HepG2 (cell line): ENCODE data around the gene SLIT1.

Experiments
- HMG20A ChIP-seq: IDR thresholded peaks from 2 replicates; pipeline ENCODE4 v1.6.1; 2016; ENCODE audit warnings: borderline replicate concordance
- HOXA7 ChIP-seq: sonication (generic); formaldehyde crosslinking; IDR thresholded peaks from 2 replicates; pipeline ENCODE4 v1.8.1; 2022; ENCODE audit warnings: mild to moderate bottlenecking, missing genetic modification reagents, moderate library complexity
- KAT7 ChIP-seq: IDR thresholded peaks from 2 replicates; pipeline ENCODE4 v1.6.1; 2018; ENCODE audit warnings: borderline replicate concordance, missing compliant biosample characterization
- KDM5A ChIP-seq: fragments of 200-600 bp; sonication (generic); IDR thresholded peaks from 2 replicates; pipeline ENCODE4 v1.7.0; 2018; ENCODE audit warnings: antibody characterized with exemption, mild to moderate bottlenecking, low read length, borderline replicate concordance
- NFE2 ChIP-seq: sonication (generic); formaldehyde crosslinking; IDR thresholded peaks from 2 replicates; pipeline ENCODE4 v1.4.0; 2020; ENCODE audit warnings: missing genetic modification reagents
- POLR2A ChIP-seq, 2 experiments: IDR thresholded peaks; 2 replicates each; pipeline ENCODE4 v1.6.1; 2011; ENCODE audit warnings: low read depth in 2 of 2, low read length in 2 of 2, mild to moderate bottlenecking in 1 of 2, moderate library complexity in 1 of 2; ENCODE audit not compliant: insufficient read depth in 1 of 2
- POLR2AphosphoS2 ChIP-seq: IDR thresholded peaks from 2 replicates; pipeline ENCODE4 v1.6.1; 2011; ENCODE audit warnings: low read depth, low read length, improper control_type of control experiment
- USF2 ChIP-seq, 2 experiments: sonication (generic) in 1 of 2; formaldehyde crosslinking in 1 of 2; IDR thresholded peaks; 2 replicates each; pipeline versions ENCODE4 v1.5.1 to v1.6.1; 2011 to 2020; ENCODE audit warnings: borderline replicate concordance in 1 of 2, low read depth in 1 of 2, low read length in 1 of 2, mild to moderate bottlenecking in 1 of 2, missing genetic modification reagents in 1 of 2, moderate library complexity in 1 of 2

DNA sequence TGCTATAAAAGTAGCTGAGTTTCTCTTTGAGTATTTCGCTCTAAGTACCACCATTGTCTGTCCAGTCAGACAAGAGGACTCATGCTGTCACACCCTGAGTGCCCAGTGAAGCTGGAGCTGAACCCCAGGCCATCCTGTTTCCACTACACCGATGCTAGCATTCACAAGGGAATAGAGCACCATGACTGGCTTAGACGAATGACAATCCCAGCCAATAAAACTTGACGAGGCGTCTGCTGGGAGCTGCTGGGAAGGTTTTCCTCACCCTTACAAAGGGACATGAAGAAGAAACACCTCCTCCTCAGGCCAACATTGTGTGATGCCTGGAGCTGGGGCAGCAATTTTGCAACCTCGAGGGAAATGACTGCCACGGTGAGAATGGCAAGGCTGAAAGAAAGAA lies 17.5 kb upstream of the SLIT1 start:
- TF ChIP-seq HMG20A (CRISPR knock-in tag) (no peak), POLR2AphosphoS2 (no peak), NFE2 (CRISPR knock-in tag) (no peak), KAT7 (CRISPR knock-in tag) (no peak), USF2 (IDR thresholded peaks at IDR 0.05; ENCODE audit: low read depth, low read length) (no peak), USF2 (CRISPR knock-in tag; IDR thresholded peaks at IDR 0.05; ENCODE audit: borderline replicate concordance) (no peak), KDM5A (no peak), POLR2A (IDR thresholded peaks at IDR 0.05; ENCODE audit: insufficient read depth in 1 of 2, low read depth in 2 of 2, low read length in 2 of 2) (no peak), HOXA7 (no peak)
